Ishikawa (cell line): Measurements from ENCODE around the gene CAMK1G.

Experiments used
- CEBPB ChIP-seq: IDR thresholded peaks from 2 replicates; pipeline ENCODE4 v1.6.1; 2012
- CREB1 ChIP-seq: IDR thresholded peaks from 2 replicates; pipeline ENCODE4 v1.6.1; 2012; ENCODE audit warnings: low read depth
- EGR1 ChIP-seq: IDR thresholded peaks from 2 replicates; pipeline ENCODE4 v1.6.1; 2012
- EP300 ChIP-seq: IDR thresholded peaks from 2 replicates; pipeline ENCODE4 v1.6.1; 2012; ENCODE audit warnings: borderline replicate concordance
- FOXM1 ChIP-seq: IDR thresholded peaks from 2 replicates; pipeline ENCODE4 v1.6.1; 2012; ENCODE audit warnings: low read depth, borderline replicate concordance
- NFIC ChIP-seq: IDR thresholded peaks from 2 replicates; pipeline ENCODE4 v1.6.1; 2012
- RAD21 ChIP-seq: IDR thresholded peaks from 2 replicates; pipeline ENCODE4 v1.6.1; 2012; ENCODE audit warnings: low read depth
- TAF1 ChIP-seq: IDR thresholded peaks from 2 replicates; pipeline ENCODE4 v1.6.1; 2012; ENCODE audit warnings: low read depth, mild to moderate bottlenecking
- TCF12 ChIP-seq: IDR thresholded peaks from 2 replicates; pipeline ENCODE4 v1.6.1; 2012; ENCODE audit warnings: low read depth
- TEAD4 ChIP-seq: IDR thresholded peaks from 2 replicates; pipeline ENCODE4 v1.6.1; 2012
- YY1 ChIP-seq: IDR thresholded peaks from 2 replicates; pipeline ENCODE4 v1.6.1; 2012; ENCODE audit warnings: low read depth
- ZBTB7A ChIP-seq: IDR thresholded peaks from 2 replicates; pipeline ENCODE4 v1.6.1; 2012; ENCODE audit warnings: low read depth
- TF ChIP-seq, protein P1 (sequence below): IDR thresholded peaks from 2 replicates; pipeline ENCODE4 v1.6.1; 2012
- TF ChIP-seq, protein P2 (sequence below): IDR thresholded peaks from 2 replicates; pipeline ENCODE4 v1.6.1; 2012; ENCODE audit warnings: low read depth, mild to moderate bottlenecking
- TF ChIP-seq, protein P3 (sequence below): IDR thresholded peaks from 2 replicates; pipeline ENCODE4 v1.6.1; 2012

Gene CAMK1G

DNA sequence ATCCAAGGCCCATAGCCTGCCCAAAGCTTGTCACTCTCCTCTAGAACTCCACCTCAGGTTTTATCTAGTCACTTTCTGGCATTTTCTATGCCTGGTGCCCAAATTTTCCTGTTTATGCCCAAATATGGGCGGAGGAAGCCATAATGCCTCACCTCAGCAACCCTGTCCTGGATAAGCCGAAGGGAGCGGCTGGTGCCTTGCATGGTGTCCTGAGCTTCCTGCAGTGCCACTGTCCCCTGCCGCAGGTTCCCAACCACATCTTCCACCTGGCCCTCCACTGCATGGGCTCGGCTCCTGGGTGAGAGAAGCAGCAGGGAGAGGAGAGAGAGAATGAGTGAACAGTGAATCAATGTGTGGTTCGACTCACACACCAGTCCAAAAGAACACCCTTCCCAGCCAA lies 34.2 kb downstream of the CAMK1G start:
- no peak for TF ChIP-seq CREB1
- no peak for TF ChIP-seq RAD21
- no peak for TF ChIP-seq TCF12
- TF ChIP-seq TEAD4 = no peak
- TF ChIP-seq, protein P1, sequence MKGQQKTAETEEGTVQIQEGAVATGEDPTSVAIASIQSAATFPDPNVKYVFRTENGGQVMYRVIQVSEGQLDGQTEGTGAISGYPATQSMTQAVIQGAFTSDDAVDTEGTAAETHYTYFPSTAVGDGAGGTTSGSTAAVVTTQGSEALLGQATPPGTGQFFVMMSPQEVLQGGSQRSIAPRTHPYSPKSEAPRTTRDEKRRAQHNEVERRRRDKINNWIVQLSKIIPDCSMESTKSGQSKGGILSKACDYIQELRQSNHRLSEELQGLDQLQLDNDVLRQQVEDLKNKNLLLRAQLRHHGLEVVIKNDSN = no peak
- no peak for TF ChIP-seq YY1
- TF ChIP-seq NFIC = no peak
- TF ChIP-seq, protein P2, sequence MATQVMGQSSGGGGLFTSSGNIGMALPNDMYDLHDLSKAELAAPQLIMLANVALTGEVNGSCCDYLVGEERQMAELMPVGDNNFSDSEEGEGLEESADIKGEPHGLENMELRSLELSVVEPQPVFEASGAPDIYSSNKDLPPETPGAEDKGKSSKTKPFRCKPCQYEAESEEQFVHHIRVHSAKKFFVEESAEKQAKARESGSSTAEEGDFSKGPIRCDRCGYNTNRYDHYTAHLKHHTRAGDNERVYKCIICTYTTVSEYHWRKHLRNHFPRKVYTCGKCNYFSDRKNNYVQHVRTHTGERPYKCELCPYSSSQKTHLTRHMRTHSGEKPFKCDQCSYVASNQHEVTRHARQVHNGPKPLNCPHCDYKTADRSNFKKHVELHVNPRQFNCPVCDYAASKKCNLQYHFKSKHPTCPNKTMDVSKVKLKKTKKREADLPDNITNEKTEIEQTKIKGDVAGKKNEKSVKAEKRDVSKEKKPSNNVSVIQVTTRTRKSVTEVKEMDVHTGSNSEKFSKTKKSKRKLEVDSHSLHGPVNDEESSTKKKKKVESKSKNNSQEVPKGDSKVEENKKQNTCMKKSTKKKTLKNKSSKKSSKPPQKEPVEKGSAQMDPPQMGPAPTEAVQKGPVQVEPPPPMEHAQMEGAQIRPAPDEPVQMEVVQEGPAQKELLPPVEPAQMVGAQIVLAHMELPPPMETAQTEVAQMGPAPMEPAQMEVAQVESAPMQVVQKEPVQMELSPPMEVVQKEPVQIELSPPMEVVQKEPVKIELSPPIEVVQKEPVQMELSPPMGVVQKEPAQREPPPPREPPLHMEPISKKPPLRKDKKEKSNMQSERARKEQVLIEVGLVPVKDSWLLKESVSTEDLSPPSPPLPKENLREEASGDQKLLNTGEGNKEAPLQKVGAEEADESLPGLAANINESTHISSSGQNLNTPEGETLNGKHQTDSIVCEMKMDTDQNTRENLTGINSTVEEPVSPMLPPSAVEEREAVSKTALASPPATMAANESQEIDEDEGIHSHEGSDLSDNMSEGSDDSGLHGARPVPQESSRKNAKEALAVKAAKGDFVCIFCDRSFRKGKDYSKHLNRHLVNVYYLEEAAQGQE = no peak
- TF ChIP-seq EP300 = no peak
- TF ChIP-seq, protein P3, sequence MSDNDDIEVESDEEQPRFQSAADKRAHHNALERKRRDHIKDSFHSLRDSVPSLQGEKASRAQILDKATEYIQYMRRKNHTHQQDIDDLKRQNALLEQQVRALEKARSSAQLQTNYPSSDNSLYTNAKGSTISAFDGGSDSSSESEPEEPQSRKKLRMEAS = no peak
- TF ChIP-seq EGR1 = no peak
- no peak for TF ChIP-seq ZBTB7A
- TF ChIP-seq TAF1 = no peak
- no peak for TF ChIP-seq CEBPB
- no peak for TF ChIP-seq FOXM1

DNA sequence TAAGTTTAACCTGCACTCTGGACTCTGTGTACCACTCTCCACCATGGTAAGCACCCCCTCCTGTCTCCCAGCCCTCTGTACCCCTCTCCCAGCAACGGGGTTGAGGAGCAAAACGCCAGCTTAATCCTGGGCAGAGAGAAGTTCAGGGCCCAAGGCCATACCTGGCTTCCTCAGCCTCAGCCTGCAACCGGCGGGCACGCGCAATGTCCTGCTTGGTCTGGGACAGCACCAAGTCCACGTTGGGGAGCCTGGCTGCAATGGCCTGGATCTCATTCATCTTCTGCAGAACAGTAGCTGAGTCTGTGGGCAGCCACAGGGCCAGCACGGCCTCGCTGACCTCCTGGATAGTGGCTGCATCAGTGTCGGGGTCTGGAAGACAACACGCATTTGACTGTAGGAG lies 34.8 kb downstream of the CAMK1G start:
- TF ChIP-seq YY1 (no peak), CREB1 (no peak), RAD21 (no peak), TAF1 (no peak), EGR1 (no peak), EP300 (no peak), ZBTB7A (no peak), TCF12 (no peak), TEAD4 (no peak), NFIC (no peak), CEBPB (no peak), FOXM1 (no peak)
- TF ChIP-seq, protein P1 = no peak
- TF ChIP-seq, protein P2 = no peak
- TF ChIP-seq, protein P3 = no peak

DNA sequence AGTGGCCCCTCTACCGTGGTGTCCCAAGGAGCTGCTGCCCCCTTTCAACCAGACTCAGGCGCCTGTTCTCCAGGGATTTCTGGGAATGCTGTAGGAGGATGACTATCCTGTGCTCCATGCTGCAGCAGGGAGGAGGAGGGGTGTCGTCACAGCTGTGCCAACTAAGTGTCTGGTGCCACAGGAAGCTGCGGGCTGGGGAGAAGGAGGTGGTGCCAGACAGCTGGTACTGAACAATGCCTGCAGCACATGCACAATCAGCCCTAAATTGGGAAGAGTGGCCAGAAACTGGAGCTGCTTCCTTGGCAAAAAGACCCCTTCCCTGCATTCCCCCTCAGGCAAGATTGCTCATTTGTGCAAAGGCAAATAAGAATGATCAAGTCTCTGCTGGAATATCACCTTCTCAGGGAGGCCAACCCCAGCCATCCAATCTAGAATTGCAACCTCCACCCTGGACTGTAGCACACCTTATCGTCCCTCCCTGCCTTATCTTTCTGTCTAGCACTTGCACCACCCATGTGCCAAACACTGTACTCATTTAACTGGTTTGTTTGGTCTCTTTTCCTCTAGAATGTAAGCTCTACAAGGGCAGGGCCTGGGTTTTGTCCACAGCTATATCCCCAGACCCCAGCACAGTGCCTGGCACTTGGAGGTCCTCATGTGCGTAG lies 35.4 kb downstream of the CAMK1G start:
- TF ChIP-seq CEBPB (no peak), EGR1 (no peak), ZBTB7A (no peak), FOXM1 (no peak), EP300 (no peak), YY1 (no peak), TAF1 (no peak), CREB1 (no peak), TEAD4 (no peak), TCF12 (no peak), NFIC (no peak), RAD21 (no peak)
- TF ChIP-seq, protein P3 = no peak
- TF ChIP-seq, protein P2 = no peak
- TF ChIP-seq, protein P1 = no peak
